OCI-M1 (cell line): ENCODE measurements around the gene MORF4L1.
"Not testable (repeated sequence)": the region's sequence is repeated elsewhere in the genome, so short reads cannot be mapped to it uniquely, and the experiment has no call there.

ENCODE experiments used
- DNase-seq: peaks from one replicate; lab custom pipeline; 2025; lab: John Stamatoyannopoulos, UW

Gene MORF4L1

DNA sequence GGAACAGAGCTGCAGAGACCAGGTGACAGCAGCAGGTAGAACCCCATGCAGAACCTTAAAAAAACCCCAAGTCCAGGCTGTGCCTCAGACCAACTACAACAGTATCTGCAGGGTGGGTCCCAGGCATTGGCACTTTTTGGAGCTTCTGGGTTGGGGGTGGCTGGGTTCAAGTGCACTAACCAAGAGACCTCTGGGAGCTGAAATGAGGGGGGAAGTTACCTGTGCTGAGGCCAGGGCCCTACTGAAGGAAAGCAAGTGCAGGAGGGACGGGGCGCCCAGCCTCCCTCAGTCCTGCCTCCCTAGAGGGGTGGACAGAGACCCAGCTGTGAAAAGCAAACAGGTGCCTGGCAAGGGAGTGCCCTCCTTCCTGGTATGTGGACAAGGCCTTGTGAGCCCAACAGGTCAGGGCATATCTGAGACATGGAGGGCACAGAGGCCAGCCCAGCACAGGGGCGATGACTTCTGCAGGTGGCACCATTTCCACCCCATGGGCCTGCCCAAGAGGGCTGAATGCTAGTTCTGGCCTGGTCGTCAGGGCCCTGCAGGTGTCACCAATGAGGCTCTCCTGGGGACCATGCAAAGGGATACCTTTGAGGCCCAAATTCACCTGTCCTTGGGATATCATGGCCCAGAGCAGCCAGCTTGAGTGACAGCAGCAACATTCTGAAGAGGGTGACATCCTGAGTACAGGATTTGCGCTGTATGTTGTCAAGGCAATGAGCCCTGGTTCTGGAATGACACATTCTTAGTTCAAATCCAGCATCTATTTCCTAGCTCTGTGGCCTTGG lies 53.5 kb downstream of the MORF4L1 start:
- DNase-seq, result no peak

GRCh38 chr15:78927077-78927790 lies 54.5 kb downstream of the MORF4L1 start:
- no peak for DNase-seq

DNA sequence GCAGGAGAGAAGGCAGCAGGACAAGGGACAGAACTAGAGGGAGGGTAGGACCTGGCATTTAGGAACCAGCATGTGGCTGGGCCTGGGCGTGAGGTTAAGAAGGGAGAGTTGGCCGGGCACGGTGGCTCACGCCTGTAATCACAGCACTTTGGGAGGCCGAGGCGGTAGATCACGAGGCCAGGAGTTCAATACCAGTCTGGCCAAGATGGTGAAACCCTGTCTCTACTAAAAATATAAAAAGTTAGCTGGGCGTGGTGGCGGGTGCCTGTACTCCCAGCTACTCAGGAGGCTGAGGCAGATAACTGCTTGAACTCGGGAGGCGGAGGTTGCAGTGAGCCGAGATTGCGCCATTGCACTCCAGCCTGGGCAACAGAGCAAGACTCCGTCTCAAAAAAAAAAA lies 55.5 kb downstream of the MORF4L1 start:
- not testable (repeated sequence) for DNase-seq

GRCh38 chr15:78928616-78929093 lies 56.0 kb downstream of the MORF4L1 start:
- no peak for DNase-seq

DNA sequence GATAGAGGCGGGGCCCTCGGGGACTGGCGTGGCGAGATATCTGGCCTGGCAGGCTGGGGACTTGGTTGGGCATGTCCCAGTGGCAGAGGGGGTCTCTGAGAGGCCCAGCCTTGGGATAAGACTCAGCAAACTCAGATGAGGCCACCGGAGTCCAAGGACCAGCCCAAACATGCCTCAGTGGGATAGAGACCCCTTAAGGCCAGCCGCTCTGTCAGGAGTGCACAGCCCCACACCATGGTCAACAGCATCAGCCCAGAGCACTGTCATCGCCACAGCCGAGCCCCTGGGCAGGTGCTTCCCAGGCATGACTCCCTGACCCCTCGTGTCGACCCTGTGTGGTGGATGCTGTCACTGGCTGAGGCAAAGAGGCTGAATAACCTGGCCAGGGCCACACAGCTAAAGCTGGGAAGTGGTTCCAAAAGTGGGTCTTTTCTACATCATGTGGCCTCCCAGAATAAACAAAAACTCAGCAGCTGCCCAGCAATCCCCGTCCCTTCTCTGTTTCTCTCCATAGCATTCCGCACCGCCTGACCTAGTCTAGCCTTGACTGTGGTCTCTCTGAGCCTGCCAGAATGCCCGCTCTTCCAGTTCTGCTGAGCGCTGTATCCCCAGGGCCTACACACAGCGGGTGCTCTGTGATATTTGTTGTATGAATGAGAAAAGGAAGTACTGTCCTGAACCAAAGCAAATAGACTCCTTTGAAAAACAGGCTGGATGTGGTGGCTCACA lies 57.0 kb downstream of the MORF4L1 start:
- no peak for DNase-seq

DNA sequence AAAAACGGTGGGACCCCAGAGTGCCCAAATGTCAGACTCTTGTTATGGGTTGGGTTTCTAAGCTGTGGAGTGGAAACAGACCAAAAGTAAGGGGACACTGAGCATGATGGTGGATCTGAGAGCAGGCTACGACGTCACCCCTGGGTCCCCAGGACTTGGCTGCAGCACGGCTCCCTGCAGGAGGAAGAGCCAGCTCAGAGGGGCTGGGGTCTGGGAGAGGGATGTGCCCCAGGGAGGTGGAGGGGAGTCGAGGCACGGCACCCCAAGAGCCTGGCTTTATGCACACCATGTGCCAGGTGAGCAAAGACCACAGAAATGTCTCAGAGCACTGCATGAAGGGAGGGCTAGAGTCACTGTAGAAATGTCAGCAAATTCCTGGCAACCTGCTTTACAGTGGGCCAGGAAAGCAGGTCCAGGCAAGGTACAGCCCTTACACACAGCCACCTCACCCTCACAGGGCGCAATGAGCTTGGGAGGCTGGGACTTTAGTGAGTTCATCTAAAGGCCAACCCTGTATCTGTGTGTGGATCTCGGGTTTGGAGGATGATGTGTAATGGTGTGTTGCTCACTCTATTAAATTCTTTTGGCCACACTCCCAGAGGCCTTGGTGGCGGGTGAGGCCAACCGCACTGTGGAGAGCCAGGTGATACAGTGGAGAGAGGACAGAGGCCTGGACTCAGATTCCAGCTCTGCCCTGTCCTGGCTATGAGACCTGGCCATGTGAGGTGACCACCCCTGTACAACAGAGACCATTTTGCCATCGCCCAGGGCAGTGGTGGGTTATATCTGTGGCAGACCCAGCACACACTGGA lies 58.1 kb downstream of the MORF4L1 start:
- DNase-seq, result no peak

- no peak for DNase-seq
Measured at GRCh38 chr15:78931439-78932257, 59.0 kb downstream of the MORF4L1 start.

DNA sequence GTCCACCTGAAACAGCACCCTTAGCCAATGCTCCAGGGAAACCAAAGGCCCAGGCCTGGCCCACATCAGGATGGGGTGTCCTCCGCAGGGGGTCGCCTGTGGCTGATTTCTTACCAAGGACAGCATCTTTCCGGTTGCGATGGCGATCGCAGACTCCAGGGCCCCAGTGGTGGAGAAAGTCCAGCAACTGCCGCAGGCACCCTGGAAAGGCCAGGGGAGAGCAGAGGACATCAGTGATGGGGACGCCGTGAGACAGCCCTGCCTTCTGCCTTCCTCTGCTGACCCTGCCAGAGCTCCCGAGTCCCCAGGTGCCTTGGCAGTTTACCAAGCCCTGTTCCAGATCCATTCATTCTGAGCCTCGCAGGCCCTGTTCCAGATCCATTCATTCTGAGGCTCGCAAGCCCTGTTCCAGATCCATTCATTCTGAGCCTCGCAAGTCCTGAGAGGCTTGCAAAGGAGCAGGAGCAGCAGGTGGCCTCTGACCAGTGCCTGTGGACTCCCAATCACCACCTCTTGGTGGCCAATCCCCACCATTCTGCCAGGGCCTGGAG lies 59.6 kb downstream of the MORF4L1 start:
- DNase-seq, result no peak

GRCh38 chr15:78933187-78933822 lies 60.6 kb downstream of the MORF4L1 start:
- no peak for DNase-seq

GRCh38 chr15:78933823-78934654 lies 61.3 kb downstream of the MORF4L1 start:
- no peak for DNase-seq

DNA sequence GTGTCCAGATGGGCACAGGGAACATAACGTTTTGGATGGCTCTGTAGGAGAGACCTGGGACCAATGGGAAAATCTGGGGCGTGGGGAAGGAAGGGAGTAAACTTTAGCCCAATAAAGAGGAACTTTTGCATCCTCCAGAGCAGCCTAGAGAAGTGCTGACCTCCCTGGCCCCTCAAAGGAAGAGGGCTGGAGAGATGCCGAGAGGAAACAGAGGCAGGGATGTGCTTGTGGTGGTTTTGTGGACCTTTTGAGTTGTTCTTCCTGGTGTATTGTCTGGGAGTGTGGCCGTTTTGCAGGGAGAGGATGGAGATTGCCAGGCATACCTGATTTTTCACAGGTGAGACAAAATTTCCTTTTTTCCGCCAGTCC lies 61.9 kb downstream of the MORF4L1 start:
- no peak for DNase-seq

DNA sequence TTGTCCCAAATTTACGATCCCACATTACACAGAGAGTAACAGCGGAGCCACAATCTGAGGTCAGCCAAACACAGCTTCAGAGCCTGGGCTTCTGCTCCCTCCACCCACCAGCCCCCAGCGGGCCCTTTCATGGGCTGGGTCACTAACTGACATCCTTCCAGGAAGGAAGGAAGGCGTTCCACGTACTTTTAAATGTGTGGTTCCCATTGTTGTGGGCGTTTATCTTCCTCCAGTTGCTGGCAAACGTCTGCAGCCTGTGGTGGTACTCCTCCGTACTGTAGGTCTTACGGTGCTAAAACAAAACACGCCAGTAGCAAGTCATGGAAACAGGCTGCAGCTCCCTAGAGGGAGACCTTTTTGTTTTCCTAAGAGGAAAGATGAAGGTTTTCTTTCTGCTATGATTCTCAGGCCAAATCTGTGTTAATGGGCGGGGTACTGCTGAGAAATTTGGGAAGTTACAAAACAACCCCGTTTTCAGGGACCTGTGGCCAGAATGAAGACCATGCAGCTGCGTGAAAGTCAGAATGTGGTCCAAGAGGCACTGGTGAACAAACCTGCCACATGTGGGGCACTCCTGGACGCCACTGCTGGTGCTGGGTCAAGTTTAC lies 64.5 kb downstream of the MORF4L1 start:
- DNase-seq, result peak; percentile 94

GRCh38 chr15:78938658-78939488 lies 66.2 kb downstream of the MORF4L1 start:
- DNase-seq, result peak; percentile 38

DNA sequence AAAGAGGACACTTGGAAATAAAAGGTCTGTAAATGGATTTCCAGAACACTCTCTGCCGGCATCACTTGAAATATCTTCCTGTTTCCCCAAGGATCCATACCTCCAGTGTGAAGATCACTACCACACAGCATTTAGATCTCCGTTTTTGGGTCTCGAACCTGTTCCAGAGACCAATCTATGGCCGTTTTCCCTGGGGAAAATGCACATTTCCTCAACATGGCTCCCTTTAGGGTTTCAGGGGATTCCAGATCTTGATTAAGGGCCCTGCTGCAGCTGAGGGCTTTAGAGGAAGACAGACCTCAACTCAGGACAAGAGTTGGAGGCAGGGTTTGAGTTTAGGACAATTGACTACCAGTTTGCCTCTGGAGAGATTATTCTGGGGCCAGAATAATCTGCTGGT lies 70.1 kb downstream of the MORF4L1 start:
- DNase-seq, result no peak

DNA sequence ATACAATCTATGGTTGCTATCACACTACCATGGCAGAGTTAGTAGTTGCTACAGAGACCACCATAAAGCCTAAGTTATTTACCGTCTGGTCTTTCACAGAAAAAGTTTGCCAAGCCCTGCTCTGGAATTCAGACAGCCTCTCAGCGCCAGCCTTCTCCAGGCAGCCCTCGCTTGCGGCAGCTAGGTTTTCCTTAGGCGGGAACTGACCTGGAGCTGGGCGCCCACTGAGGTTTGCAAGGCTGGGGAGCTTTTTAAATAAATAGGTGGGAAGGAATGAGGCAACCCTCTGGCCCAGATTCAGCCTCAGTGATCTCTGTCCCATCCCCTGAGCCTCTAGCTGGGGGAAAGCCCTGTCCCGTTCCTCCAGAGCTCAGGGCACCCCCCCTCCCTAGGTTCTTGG lies 71.0 kb downstream of the MORF4L1 start:
- DNase-seq, result no peak

DNA sequence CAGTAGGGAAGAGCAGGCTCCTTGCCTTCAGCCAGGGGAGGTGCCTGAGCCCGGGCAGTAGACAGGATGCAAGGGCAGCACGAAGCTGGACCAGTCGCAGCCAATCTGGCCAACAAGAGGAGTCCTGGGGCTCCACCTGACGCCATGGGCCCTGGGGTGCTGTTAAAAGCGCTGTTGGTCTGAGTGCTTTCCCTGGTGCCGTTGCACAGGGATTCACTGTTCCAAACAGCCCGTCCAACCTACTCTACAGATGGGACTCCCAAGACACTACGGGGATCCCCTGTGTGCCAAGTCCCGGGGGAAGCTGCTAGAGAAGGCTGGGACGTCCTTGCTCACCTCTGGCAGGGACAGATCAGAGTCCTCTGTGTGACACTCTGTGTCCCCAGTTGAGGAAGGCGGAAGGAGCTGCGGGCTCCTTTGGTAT lies 71.5 kb downstream of the MORF4L1 start:
- peak; percentile 56 for DNase-seq

GRCh38 chr15:78944669-78945407 lies 72.1 kb downstream of the MORF4L1 start, which contains the start of gene CTSH:
CTSH (minus strand) TSS chr15:78945046; CDS start chr15:78944981, 65 bp downstream.
- DNase-seq, result peak; percentile 84
